HAP-1 (cell line): ENCODE measurements around the gene TMEM141.

Source experiments
- DNase-seq, 2 experiments: peaks; one replicate each; pipeline ENCODE4 v3.0.0-alpha.2; 2016 to 2020; ENCODE audit warnings: low spot score in 2 of 2
- H3K27me3 ChIP-seq: fragments of 250-450 bp; sonication (Bioruptor Pico); 2 replicates; pipeline ENCODE4 v1.5.1; 2020; ENCODE audit warnings: low read depth, mild to moderate bottlenecking, moderate library complexity
- H3K36me3 ChIP-seq: fragments of 250-450 bp; sonication (Bioruptor Pico); replicated peaks from 2 replicates; pipeline ENCODE4 v1.5.1; 2020; ENCODE audit warnings: mild to moderate bottlenecking
- H3K4me1 ChIP-seq: fragments of 250-450 bp; sonication (Bioruptor Pico); 2 replicates; pipeline ENCODE4 v1.5.1; 2020; ENCODE audit warnings: mild to moderate bottlenecking
- H3K4me3 ChIP-seq: fragments of 250-450 bp; sonication (Bioruptor Pico); 2 replicates; pipeline ENCODE4 v1.5.1; 2020; ENCODE audit warnings: mild to moderate bottlenecking, moderate library complexity
- H3K9me3 ChIP-seq: fragments of 250-450 bp; sonication (Bioruptor Pico); 2 replicates; pipeline ENCODE4 v1.5.1; 2020; ENCODE audit warnings: mild to moderate bottlenecking, moderate library complexity
- in situ Hi-C: fragments of 300-500 bp; cut with MboI; formaldehyde crosslinking; loops from 3 replicates; pipeline ENCODE4 v1.14.3; 2020; ENCODE audit warnings: low sequenced_read_pairs, inconsistent platforms, mixed read lengths

TMEM141 gene

GRCh38 chr9:136790640-136791515 is at the start of gene TMEM141:
TMEM141 (plus strand) TSS chr9:136791344; CDS start chr9:136791371, 27 bp downstream.
- Histone ChIP-seq H3K4me1 (peaks cover 12% of the 10 kb centered on the region), H3K4me3 (peak within 1 kb of the TSS; percentile 61), H3K9me3 (no peaks in the 10 kb centered on the region), H3K36me3 (no peaks in the 10 kb centered on the region), H3K27me3 (no peaks in the 10 kb centered on the region)
- in situ Hi-C loops: loop anchor here (25.0 kb wide), 1 partner anchor 446 kb away; the partner anchor contains the start of genes CYSRT1, RNF224, SLC34A3 and TUBB4B
- DNase-seq: peak; percentile 99 to 100

- DNase-seq: no peak
- no peak overlapping the region for H3K4me3 ChIP-seq
- in situ Hi-C loops: no loop called here
Observed at GRCh38 chr9:136741883-136742571, 49.1 kb upstream of the TMEM141 start.

DNA sequence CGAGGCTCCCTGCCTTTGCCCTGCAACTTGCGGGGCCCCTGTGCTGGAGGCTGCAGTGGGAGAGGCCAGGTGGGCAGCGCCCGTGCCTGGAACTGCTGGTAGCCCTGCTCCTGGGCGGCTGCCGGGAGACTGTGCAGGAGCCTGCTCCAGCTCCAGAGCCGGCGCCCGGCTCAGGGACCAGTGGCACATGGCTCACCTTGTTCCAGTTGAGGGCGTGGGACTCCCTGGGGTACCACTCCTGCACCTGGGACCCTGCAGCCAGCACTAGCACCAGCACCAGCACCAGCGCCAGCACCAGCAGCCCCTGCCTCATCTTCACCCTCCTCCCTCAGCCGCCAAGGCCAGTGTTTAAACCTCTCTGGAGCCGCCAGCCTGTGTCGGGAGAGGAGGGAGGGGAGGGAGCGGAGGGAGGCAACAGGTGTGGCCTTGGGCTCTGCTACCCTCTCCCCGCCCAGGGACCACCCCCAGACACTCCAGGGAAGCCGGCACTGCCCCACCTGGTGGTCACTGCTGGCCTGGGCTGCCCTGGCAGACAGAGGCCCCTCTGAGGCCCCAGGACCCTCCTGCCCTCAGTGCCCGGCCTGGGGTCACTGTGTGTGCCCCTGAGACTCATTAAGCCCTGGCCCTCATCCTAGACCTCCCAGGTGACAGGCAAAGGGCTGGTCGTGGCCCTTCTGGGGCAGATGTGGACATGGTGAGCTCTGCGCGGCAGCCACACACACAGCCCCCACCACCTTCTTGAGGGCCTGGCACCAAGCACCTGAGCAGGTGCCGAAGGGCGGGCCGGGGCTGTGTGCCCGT is 48.4 kb upstream of the TMEM141 start, which contains the start of gene LCN10:
TSS of gene LCN10 (minus strand) at position 350 of the 801 bp plus-strand sequence. CDS start at position 313, 37 bp downstream.
- in situ Hi-C loops: no loop called here
- peak in 1 of 2 experiments; percentile 56 for DNase-seq
- Histone ChIP-seq H3K27me3 (peaks cover 16% of the 10 kb centered on the region), H3K4me3 (no peak within 1 kb of the TSS), H3K9me3 (no peaks in the 10 kb centered on the region), H3K36me3 (no peaks in the 10 kb centered on the region), H3K4me1 (no peaks in the 10 kb centered on the region)

More at GRCh38 chr9:136741883-136742571, 49.1 kb upstream of the TMEM141 start:
- Histone ChIP-seq H3K4me1 (no peaks in the 10 kb centered on the region), H3K27me3 (peaks cover 16% of the 10 kb centered on the region), H3K9me3 (no peaks in the 10 kb centered on the region), H3K36me3 (no peaks in the 10 kb centered on the region)

GRCh38 chr9:136743639-136744211 is 47.4 kb upstream of the TMEM141 start:
- no peak for DNase-seq

GRCh38 chr9:136744773-136745172 is 46.4 kb upstream of the TMEM141 start:
- DNase-seq: no peak
- Histone ChIP-seq H3K9me3 (no peaks in the 10 kb centered on the region), H3K36me3 (no peaks in the 10 kb centered on the region), H3K4me1 (no peaks in the 10 kb centered on the region), H3K27me3 (peaks cover 13% of the 10 kb centered on the region), H3K4me3 (no peak overlapping the region)
- in situ Hi-C loops: no loop called here

More at GRCh38 chr9:136743639-136744211, 47.4 kb upstream of the TMEM141 start:
- H3K4me3 ChIP-seq: no peak overlapping the region
- in situ Hi-C loops: no loop called here
- H3K9me3 ChIP-seq: no peaks in the 10 kb centered on the region
- H3K27me3 ChIP-seq: peaks cover 13% of the 10 kb centered on the region
- H3K4me1 ChIP-seq: no peaks in the 10 kb centered on the region
- H3K36me3 ChIP-seq: no peaks in the 10 kb centered on the region

DNA sequence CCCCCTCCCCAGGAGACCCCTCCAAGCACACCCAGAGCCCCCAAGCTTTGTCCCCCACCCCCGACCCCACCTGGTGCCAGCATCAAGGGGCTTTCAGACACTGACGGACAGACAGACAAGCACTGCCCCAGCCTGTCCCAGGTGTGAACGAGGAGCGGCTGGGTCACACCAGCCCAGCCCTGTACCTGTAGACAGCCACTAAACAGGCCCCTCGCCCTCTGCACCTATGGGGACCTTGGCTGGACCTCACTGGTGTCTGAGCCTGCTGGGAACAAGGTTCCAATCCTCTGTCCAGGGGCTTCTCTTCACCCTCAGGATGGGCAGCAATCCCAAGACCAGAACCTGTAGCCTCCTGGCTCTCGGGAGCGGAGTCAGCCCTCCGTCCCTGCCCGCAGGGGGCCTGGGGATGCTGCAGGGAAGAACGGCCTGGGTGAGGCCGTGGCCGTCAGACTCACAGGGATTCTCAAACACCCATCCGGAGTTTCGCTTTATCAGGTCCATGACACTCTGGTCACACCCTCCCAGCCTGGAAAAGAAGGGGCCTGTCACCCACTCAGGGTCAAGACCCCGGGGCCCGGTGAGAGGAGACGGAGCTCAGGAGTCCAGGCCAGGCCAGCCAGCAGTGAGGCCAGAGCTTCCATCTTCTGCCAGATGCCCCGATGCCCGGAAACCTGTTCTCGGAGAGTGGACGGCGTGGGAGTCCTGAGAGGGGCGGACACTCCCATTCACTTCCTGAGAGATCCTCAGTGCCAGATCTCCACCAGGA is 45.6 kb upstream of the TMEM141 start:
- peaks cover 13% of the 10 kb centered on the region for H3K27me3 ChIP-seq
- in situ Hi-C loops: no loop called here

DNA sequence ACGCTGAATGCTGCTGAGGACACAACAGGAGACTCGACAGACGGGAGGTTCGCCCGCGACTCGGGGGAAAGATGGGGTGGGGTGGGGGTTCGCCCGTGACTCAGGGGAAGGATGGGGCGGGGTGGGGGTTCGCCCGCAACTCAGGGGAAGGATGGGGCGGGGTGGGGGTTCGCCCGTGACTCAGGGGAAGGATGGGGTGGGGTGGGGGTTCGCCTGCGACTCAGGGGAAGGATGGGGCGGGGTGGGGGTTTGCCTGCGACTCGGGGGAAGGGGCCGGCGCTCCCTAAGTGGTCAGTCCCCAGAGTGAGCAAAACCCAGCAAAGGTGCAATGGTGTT is 45.0 kb upstream of the TMEM141 start:
- in situ Hi-C loops: no loop called here
- H3K36me3 ChIP-seq: no peaks in the 10 kb centered on the region
- peaks cover 13% of the 10 kb centered on the region for H3K27me3 ChIP-seq
- H3K4me3 ChIP-seq: no peak overlapping the region
- peaks cover 1% of the 10 kb centered on the region; the same call in 1 of the 2 replicates for H3K9me3 ChIP-seq
- no peaks in the 10 kb centered on the region for H3K4me1 ChIP-seq
- no peak for DNase-seq

More for the DNA sequence above, 45.6 kb upstream of the TMEM141 start:
- Histone ChIP-seq H3K4me3 (no peak overlapping the region), H3K4me1 (no peaks in the 10 kb centered on the region), H3K9me3 (no peaks in the 10 kb centered on the region), H3K36me3 (no peaks in the 10 kb centered on the region)
- DNase-seq: no peak

- H3K36me3 ChIP-seq: no peaks in the 10 kb centered on the region
- no peak for DNase-seq
- peaks cover 6% of the 10 kb centered on the region for H3K9me3 ChIP-seq
- no peaks in the 10 kb centered on the region for H3K4me1 ChIP-seq
- in situ Hi-C loops: no loop called here
- H3K27me3 ChIP-seq: peaks cover 11% of the 10 kb centered on the region
- no peak overlapping the region for H3K4me3 ChIP-seq
Observed at GRCh38 chr9:136746621-136747020, 44.5 kb upstream of the TMEM141 start.

DNA sequence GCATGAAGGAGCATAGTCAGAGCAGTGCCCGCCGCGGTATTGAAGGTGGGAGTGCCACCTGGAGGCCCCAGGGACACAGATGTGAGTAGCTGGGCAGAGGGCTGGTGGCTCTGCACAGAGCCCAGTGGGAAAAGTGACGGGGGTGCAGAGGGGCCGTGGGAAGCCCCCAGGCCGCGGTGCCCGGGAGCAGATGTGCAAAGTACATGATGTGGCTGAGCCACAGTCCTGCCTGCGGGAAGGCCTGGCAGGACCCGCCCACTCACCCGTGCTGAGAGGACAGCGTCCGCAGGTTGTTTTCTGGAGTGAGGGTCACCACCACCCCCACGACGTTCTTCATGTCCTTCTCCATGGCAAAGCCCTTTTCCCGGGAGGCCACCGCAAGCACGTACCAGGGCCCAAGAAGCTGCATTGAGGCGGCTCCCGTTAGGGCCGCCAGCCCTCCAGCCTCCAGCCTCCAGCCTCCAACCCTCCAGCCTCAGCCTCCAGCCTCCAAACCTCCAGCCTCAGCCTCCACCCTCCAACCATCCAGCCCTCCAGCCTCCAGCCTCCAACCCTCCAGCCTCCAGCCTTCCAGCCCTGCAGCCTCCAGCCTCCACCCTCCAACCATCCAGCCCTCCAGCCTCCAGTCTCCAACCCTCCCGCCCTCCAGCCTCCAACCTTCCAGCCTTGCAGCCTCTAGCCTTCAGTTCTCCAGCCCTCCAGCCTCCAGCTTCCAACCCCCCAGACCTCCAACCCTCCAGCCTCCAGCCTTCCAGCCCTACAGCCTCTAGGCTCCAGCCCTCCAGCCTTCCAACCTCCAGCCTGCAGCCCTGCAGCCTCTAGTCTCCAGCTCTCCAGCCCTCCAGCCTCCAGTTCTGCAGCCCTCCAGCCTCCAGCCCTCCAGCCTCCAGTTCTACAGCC is 43.7 kb upstream of the TMEM141 start:
- in situ Hi-C loops: no loop called here
- Histone ChIP-seq H3K36me3 (no peaks in the 10 kb centered on the region), H3K4me3 (no peak overlapping the region), H3K4me1 (no peaks in the 10 kb centered on the region), H3K9me3 (peaks cover 11% of the 10 kb centered on the region), H3K27me3 (peaks cover 5% of the 10 kb centered on the region)
- no peak for DNase-seq

DNA sequence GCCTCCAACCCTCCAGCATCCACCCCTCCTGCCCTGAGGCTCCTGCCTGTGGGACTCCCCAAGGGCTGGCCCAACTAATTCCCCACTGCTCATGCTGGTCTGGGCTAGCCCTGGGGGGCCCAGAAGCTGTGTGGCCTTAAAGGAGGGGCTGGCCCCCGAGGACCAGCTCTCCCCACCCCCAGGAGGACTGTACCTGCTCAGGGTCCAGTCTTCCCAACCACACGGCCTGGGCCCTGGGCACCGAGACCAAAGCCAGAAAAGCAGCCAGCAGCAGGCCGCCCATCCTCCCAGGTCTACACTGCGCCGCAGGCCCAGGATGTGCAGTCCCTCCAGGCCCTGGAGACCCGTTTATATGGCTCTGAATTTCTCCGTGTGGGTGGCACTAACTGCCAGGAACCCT is 42.9 kb upstream of the TMEM141 start, which contains the start of gene LCN6:
TSS of gene LCN6 (minus strand) at position 325 of the 400 bp plus-strand sequence. CDS start at position 283, 42 bp downstream.
- peaks cover under 1% of the 10 kb centered on the region; the same call in 1 of the 2 replicates for H3K27me3 ChIP-seq
- in situ Hi-C loops: no loop called here

DNA sequence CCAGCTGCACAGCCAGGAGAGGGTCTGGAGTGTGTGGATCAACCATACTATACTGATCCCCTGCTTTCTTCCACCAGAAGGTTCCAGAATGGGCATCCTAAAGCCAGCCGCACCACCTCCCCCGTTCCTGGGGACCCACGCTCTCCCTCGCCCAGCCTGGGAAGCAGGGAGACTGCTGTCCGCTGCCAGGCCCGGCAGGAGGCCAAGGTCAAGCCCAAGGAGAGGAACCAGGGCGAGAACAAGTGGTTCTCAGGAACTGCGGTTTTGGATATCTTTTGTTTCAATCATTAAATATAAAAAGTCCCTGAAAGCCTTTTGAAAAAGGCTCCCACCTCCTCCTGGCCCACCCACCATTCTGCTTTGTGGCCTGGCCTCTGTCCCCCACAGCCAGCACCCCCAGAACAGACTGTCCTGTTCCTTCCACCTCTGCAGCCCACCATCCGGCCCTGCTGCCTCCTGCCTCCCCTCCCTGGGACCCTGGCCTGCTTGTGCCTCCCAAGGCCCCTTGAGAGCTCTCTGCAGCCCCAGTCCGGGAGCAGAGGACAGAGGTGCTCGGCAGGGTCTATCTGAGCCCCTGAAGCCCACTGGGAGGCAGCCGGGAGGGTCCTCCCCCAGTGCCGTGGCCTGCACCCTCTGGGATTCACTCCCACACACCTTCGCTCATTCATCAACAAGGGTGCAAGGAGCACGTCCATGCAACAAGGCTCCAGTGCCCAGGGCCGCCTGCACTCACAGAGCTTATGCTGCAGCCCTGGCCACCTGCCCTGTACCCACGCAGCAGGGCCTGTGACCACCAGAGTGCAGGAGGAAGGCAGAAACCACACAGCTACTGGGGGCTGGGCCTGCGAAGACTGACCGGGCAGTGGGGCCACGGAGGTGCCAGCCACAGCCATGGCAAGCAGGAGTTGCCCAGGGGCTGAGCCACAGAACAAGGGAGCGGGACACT is 42.2 kb upstream of the TMEM141 start:
- in situ Hi-C loops: no loop called here
- Histone ChIP-seq H3K4me1 (no peaks in the 10 kb centered on the region), H3K9me3 (peaks cover 11% of the 10 kb centered on the region), H3K4me3 (no peak overlapping the region), H3K36me3 (no peaks in the 10 kb centered on the region), H3K27me3 (no peaks in the 10 kb centered on the region; the same call in 1 of the 2 replicates)
- no peak for DNase-seq

More for the DNA sequence above, 42.9 kb upstream of the TMEM141 start, which contains the start of gene LCN6:
- no peaks in the 10 kb centered on the region for H3K36me3 ChIP-seq
- DNase-seq: no peak
- no peaks in the 10 kb centered on the region for H3K4me1 ChIP-seq
- peaks cover 11% of the 10 kb centered on the region for H3K9me3 ChIP-seq
- no peak within 1 kb of the TSS for H3K4me3 ChIP-seq
